Hypothalamus (tissue), 51 donors: ENCODE results near the gene CLDN22.

ENCODE experiments used
- DNase-seq, 51 donors: peaks; one replicate each; lab custom pipeline; 2025; lab: John Stamatoyannopoulos, UW

The CLDN22 gene

DNA sequence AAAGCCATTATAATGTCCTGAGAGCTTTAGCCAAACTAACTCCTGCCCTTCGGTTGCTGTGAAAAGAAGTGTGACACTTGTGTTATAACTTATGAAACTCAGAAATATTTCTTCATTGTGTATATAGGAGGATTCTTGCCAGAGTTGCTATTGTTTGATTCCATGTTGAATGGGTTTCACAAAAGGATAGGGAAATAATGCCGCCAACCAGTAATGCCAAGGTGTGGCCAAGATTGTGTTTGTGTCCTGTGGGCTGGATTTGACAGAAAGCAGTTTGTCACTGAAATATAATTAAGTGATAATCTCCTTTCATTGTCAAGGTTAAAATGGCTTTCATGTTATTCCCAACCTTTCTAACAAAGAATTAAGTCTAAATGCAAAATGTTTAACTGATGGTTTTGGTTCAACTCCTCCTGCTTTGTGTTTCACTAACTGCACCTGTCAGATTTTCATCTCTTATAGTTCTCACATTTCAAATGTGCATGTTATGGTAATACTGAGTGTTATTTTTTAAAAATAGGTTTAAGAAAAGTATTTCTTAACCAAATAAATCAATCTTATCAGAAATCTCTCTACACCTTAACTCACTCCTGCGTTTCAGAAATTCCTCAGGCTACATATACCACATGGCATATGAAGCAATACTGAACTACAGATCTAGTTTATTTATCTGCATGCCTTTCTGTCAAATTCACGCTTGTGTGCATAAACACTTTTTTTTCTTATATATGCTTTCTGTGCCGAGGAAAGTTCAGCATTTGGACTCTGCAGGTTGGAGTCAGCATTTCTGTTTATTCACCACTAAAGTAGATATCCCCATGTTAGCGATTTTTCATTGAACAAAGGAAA, at the start of gene CLDN22:
CLDN22 (minus strand) TSS at position 66 of the 849 bp plus-strand sequence; CDS start at position 8, 58 bp downstream.
- DNase-seq, result no peak

DNA sequence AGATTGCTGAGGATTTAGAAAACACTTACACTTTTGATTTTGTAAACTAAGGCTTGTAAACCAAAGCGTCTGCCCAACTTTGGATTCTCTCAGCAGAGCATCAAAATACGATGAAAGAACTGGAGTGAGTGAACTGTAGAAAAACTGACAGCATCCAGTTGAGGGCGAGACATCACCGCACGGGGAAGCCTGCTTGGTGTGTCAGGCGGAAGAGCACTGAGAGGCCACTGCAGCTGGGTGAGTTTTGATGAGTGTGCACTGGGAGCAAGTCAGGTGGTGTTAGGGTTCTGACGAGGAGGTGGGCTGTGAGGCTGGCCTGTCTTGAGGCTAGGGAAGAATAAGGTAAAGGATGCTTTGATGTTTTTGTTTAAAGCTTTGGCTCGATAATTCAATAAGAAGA, 49.0 kb upstream of the CLDN22 start:
- DNase-seq, result no peak

DNA sequence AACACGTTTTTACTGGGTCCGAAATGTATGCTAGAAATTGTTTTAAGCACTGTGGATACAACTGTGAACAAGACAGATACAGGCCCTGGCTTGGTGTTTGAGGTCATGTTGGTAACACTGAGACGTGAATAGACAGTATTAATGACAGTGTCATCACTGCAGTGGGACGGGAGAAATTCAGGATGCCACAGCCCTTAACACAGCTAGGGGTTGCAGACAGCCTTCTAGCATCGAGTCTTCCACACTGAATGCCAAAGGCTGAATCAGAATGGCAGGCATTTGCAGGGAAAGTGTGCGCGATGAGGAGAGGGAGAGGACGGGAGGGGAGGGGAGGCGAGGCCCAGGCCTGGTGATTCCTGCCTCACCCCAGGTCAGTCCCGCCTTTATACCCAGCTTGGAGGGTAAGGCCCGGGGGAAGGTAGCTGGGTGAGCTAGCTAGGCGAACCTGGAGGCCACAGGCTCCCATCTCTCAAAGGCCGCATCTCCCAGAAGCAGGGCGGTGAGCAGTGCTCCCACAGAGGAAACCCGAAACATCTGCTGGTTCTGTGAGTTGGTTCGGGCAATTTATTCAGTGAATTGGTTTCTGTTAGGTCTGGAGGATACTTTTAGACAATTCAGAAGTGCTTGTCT, 46.2 kb upstream of the CLDN22 start:
- no peak for DNase-seq

DNA sequence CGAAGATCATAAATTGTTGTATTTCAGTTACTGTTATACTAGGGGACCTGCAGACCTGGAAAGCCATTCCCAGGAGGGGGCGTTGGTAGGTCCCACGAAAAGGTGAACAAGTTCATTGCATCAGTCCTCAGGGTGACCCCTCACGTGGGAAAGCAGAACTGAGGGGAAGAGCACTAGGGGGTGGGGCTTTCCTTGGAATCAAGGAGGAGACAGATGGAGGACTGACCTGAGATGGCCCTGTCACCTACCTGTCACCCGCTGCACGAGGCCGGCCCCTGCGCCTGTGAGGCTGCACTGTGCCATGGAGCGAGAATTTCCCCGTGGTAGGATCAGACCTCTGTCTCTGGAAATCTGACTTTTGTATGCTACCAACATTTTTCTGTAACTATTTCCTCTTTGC, 43.9 kb upstream of the CLDN22 start:
- DNase-seq, result no peak

DNA sequence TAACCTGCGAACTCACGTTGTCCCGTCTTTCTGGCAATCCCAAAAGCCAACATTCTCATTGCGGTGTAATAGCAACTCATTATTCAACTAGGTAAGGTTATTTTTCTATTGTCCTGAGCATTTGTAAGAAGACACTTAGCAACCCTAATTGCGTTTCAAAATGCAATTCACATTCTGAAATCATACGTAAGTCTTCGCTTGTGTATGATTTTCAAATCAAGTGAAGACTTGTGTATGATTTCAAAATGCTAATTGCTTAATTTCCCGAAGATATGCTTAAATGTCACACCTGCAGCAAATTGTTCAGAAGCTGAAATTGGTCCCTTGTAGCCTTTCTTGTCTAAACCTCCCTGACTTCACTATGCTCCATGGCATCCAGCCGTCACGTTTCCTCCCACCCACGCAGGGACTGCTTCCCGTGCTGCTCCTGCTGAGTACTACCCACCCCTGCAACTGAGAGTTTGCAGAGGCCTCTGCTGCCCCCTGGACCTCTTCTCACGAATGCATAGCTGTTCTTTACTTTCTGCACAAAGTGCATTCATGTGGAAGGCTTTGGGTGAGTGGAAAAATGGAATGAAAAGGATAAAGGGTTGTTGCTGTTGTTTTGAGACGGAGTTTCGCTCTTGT, 43.0 kb upstream of the CLDN22 start:
- DNase-seq, result peak in 1 of 51 donors; percentile 7

DNA sequence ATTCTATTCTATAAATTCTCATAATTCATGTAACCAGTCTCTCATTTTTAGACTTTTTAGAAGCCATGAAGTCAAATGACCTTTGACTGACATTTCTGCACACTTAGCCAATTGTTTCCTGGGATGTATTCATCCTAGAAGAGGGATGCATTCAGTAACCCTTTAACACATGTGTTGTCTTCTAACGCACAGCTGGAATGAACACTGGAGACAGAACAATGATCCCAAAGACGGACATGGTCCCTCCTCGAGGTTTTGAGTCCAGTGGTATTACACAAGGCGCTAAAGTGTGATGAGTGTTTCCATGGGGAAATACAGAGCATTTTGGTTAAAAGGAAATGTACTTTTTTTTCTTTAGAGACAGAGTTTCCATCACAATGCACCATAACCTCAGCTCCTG, 42.0 kb upstream of the CLDN22 start:
- DNase-seq, result no peak

DNA sequence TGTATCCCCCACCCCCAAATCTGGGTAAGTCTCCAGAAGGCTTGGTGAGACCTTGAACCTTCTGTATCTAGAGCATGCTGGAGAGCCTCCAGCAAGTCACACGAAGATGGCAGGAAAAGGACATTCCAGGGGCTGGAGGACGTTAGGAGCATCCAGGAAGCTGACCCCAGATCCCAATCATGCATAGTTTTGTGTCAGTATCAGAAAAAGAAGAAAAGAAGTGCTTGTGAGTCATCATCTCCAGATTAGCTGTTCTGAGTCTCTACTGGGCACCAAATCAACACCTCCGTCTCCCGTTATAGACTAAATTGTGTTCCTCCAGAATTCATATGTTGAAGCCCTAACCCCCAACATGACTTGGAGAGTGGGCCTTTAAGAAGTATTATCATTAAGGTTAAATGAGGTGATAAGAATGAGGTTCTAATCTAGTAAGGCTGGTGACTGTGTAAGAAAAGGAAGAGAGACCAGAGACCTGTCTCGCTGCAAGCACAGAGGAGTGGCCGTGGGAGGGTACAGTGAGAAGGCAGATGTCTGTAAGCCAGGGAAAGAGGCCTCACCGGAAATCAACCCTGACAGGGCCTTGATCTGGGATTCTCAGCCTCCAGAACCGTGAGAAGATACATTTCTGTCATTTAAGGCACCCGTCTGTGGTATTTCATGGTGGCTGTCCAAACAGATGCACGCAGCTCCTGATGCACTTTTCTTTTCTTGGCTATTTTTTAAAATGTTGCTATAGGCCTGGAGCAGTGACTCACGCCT, 40.3 kb upstream of the CLDN22 start:
- peak in 2 of 51 donors; percentile 14 to 16 for DNase-seq

DNA sequence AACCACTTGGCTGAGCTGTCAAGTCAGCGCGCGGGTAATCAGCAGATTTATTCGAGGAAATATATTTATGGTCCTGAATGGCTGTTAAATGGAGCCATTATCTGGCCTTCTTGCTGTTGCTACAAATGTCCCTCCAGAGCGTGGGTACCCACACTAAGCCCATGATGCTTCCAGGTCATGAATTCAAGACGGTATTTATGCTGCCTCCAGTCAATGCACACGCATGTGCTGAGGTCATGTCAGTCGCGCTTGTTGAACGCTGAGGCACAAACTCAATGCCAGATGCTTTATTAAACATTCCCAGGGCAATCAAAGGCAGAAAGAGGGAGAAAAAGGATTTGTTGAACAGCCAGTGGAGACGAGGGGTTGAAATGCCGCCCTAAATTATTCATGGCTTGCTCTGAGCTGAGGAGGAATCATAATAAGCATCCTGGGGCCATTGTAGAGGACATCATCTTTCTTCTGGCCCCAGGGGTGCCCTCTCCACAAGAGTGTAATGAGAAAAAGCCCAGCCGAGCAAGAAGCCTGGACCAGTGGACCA, 38.2 kb upstream of the CLDN22 start:
- DNase-seq, result no peak

DNA sequence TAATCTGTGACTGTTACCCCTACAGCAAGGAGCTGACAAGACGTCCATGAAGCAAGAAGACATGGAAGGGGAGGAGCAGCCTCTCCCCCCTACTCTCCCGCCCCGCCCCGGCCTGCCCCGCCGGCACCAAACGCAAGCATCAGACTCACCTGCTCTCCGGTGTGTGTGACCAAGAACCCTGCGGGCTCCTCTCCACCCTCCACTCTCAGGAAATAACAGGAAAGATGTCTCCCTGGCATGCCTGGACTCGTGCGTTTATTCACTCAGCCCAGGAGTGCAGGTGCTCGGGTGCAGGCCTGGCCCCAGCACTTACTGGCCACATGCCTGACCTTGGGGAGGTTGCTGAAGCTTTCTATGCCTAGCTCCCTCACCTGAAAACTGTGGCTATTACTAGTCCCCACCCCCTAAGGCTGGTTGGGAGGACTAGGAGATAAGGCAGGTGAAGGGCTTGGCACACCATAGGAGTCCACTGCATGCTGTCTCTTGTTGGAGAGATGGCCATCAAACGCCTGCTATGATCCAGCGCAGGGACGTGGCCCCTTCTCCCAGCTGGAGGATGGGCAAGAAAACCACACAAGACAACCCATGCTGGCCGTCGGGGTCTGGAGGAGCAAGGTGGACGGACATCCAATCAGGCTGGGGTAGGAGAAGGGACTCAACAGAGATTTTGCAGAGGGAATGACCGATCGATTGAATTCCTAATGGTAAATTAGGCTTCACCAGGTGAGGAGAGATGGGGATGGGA, 37.0 kb upstream of the CLDN22 start:
- no peak for DNase-seq

DNA sequence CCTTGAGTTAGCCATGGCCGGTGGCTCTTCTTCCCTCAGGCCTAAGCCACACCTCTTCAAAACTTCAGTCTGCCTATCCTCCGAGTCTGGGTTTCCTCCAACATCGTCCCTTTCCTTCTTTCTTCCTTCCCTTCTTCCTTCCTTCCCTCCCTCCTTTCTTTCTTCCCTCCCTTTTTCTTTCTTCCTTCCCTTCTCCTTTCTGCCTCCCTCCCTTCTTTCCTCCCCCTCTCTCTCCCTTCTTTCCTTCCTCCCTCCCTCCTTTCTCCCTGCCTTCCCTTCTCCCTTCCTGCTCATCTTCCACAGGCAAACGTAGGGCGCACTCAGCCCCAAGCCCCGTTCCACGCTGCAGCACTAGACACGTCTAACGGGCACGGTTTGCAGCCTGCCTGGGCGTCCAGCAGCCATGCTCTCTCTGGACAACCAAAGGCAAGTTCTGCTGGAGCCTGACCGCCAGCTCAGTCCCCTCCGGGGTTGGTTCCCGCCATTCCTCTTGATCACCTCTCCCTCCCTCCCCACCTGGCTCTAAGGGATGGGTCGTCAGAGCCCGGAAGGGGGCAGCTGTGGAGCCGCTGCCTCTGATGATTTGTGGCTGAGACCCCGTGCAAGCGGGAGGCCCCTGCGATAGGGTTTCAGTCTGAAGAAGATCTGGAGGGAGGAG, 36.2 kb upstream of the CLDN22 start:
- DNase-seq, result no peak

DNA sequence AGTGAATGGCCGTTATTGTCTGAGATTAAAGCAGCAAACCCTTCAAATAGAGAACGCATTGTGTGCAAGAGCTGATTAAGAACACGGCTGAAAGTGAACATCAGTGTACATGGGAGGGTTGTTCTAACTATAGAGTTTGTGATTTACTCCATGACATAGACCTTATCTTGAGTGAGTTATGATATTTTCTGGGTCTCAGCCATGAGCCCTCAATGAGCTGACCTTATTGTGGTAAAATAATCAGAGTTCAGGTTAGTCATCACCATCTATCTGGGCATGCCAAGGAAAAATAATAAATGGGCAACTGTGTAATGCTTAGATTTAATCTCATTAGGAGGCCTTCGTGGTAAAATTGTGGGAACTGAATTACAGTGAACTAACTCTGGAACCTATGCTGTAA, 35.3 kb upstream of the CLDN22 start:
- DNase-seq, result no peak

DNA sequence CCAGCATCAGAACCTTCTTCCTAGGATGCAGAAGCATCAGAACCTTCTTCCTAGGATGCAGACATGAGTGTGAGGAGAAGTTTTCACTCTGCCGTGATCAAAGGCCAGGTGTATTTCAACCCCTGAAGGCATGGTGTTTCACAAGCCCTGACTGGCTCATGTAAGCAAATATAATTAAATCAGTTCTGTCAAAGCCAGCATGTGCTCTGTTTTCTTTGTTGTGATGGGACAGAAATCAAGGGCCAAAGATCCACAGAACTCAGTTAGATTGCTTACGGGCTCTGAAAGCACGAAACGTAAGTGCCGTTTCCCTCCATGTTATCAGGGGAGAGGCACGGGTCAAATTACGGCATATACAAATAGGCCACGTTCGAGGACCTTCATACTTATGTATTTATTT, 34.1 kb upstream of the CLDN22 start:
- DNase-seq, result no peak

DNA sequence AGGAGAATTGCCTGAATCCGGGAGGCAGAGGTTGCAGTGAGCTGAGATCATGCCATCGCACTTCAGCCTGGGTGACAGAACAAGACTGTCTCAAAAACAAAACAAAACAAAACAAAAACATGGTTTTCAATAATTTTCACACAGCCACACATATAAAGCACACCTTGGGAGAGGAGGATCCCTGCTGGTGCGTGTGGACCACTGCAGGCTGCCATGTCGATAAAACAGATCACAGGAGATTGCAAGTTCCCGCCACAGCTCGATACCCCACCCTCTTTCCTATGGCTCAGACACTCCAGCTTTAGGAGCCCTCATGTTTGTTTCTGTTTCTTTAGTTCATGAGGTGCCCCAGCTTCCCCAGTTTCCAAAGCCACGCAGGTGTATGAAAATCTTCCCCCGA, 33.5 kb upstream of the CLDN22 start:
- DNase-seq, result no peak

DNA sequence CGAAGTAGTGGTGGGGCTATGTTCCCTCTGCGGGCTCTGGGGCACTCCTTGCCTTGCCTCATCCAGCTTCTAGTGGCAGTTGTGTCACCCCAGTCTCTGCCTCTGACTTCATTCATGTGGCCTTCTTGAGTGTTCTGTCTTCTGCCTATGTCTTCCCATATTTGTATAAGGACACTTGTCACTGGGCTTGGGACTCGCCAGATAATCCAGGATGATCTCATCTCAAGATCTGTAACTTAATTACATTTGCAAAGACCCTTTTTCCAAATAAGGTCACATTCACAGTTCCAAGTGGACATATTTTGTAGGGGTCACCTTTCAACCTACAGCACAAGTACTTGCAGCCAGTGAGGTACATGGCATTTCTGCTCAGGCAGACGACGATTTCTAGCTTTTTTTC, 32.5 kb upstream of the CLDN22 start:
- no peak for DNase-seq

DNA sequence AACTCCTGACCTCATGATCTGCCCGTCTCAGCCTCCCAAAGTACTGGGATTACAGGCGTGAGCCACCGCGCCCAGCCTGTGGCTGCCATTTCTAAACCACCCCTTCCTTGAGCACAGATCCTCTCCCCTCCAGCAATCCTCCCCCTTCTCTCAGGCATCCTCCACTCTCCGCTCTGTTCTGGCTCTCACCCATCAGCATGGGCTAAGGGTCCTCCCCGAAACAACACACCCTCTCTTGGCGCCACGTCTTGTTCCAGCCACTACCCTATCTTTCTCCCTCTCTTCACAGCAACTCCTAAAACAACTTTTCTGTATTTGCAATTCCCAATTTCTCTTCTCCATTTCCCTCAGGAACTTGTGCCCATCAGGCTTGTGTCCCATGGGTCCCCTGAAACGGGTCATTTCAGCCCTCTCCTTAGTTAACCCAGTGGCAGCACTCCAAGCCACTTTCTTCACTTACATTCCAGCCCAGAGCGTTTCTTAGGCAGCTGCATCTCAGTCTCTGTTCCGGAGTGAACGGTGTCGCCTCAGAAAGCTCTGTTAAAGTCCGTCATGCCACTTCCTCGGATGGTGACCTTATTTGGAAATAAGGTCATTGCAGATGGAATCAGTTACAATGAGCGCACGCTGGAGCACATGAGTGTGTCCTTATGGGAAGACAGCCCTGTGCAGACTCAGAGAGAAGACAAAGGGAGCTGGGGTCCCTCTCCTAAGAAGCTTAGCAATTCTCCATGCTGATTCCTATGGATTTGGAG, 30.4 kb upstream of the CLDN22 start:
- no peak for DNase-seq

DNA sequence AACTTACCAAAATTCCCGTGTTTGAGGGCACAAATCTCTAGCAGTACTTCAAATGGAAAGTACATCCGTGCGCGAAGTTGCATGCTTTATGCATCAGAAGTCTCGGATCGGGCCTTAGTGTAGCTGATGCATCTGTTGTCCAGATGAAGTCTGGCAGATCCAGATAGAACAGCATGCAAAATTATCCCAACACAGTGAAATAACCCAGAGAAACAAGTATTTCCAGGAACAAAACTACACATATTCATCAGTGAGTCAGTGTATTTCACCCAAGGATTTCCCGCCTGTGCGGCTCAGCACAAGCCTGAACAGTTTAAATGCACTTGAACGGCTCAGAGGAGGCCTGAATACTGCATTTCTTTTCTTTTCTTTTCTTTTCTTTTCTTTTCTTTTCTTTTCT, 29.6 kb upstream of the CLDN22 start:
- DNase-seq, result no peak

DNA sequence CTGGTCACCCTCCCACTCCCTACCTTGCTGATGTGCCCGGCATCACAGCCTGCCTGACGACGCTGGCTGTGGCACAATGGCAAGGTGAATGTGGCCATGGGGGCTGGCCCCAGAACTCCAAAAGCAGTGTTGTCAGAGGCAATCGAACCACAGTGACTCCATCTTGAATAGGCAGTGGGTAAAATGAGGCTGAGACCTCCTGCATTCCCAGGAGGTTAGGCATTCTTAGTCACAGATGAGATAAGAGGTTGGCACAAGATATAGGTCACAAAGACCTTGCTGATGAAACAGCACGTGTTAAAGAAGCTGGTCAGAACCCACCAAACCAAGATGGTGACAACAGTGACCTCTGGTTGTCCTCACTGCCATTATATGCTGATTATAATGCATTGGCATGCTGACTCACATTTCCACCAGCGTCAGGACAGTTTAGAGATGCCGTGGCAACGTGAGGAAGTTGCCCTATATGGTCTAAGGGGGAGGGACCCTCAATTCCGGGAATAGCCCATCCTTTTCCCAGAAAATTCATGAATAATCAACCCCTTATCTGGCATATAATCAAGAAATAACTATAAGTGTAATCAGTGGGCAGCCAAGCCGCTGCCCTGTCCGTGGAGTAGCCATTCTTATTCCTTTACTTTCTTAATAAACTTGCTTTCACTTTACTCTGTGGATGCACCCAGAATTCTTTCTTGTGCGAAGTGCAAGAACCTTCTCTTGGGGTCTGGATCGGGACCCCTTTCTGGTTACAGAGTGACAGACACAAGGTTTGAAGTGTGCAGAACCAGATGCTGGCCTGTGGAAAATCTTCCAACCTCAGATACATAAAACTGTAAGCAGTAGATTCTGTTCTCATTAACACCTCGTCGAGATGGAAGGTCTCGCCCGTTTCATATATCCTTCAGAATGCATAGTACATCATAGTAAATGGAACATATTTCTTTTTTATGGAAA, 28.9 kb upstream of the CLDN22 start:
- no peak for DNase-seq

DNA sequence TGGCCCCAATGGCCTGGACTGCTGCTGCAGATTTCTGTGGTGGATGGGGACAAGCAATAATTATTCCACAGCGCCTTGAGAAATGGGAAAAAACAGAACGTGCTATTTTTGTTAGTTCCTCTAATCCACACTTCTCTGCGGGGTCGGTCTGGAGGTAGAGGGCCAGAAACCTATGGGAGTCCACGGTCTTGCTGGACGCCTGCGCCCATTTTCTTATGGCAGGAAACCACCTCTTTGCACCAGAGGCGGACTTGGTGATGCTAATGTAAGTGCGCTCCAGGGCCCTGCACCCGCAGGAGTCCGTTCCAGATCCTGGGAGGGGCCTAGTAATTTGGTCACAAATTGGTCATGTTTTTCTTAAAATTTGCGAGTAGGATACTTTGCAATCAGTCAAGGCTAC, 28.1 kb upstream of the CLDN22 start:
- DNase-seq, result no peak
